HepG2 (cell line): ENCODE results near the gene JMJD6. TPM values are rescaled to one million over a fixed set of nuclear protein-coding genes. Genes with fewer than 3 reads are reported as not detected.

Experiments
- ATAD3A ChIP-seq: sonication (generic); formaldehyde crosslinking; IDR thresholded peaks from 2 replicates; pipeline ENCODE4 v1.4.0; 2020; ENCODE audit warnings: missing genetic modification reagents
- CENPT ChIP-seq: sonication (generic); formaldehyde crosslinking; IDR thresholded peaks from 2 replicates; pipeline ENCODE4 v1.8.0; 2022; ENCODE audit warnings: low read depth, mild to moderate bottlenecking, moderate library complexity, missing genetic modification reagents
- EHMT2 ChIP-seq: fragments of 200-600 bp; sonication (generic); IDR thresholded peaks from 2 replicates; pipeline ENCODE4 v1.7.0; 2017; ENCODE audit warnings: antibody characterized with exemption, low read depth, low read length, borderline replicate concordance
- FOXK1 ChIP-seq: sonication (generic); formaldehyde crosslinking; IDR thresholded peaks from 2 replicates; pipeline ENCODE4 v1.4.0; 2020; ENCODE audit warnings: low read depth, missing genetic modification reagents, borderline replicate concordance
- FOXK2 ChIP-seq: fragments of 450-650 bp; IDR thresholded peaks from 2 replicates; pipeline ENCODE4 v1.6.1; 2016
- HOXD1 ChIP-seq: sonication (generic); formaldehyde crosslinking; IDR thresholded peaks from 2 replicates; pipeline ENCODE4 v1.5.0; 2020; ENCODE audit warnings: missing genetic modification reagents
- MYC ChIP-seq: sonication (generic); formaldehyde crosslinking; IDR thresholded peaks from 2 replicates; pipeline ENCODE4 v1.9.0; 2021; ENCODE audit warnings: missing genetic modification reagents, borderline replicate concordance
- RFX1 ChIP-seq: fragments of 450-650 bp; IDR thresholded peaks from 2 replicates; pipeline ENCODE4 v1.6.1; 2017
- RFX3 ChIP-seq: IDR thresholded peaks from 2 replicates; pipeline ENCODE4 v1.6.1; 2016; ENCODE audit warnings: missing biosample characterization, missing genetic modification reagents
- SAP130 ChIP-seq: IDR thresholded peaks from 2 replicates; pipeline ENCODE4 v1.6.1; 2016; ENCODE audit warnings: low read depth
- ZNF510 ChIP-seq: sonication (generic); formaldehyde crosslinking; IDR thresholded peaks from 2 replicates; pipeline ENCODE4 v1.4.0; 2020; ENCODE audit warnings: low read depth, mild to moderate bottlenecking, missing genetic modification reagents
- ZNF547 ChIP-seq: sonication (generic); formaldehyde crosslinking; IDR thresholded peaks from 2 replicates; pipeline ENCODE4 v1.5.1; 2020; ENCODE audit warnings: mild to moderate bottlenecking, missing genetic modification reagents
- ZNF780A ChIP-seq: sonication (generic); formaldehyde crosslinking; IDR thresholded peaks from 2 replicates; pipeline ENCODE4 v1.8.0; 2022; ENCODE audit warnings: mild to moderate bottlenecking, missing genetic modification reagents, moderate library complexity
- ZSCAN20 ChIP-seq: sonication (generic); formaldehyde crosslinking; IDR thresholded peaks from 2 replicates; pipeline ENCODE4 v1.4.0; 2020; ENCODE audit warnings: missing genetic modification reagents, mild to moderate bottlenecking, borderline replicate concordance
- ZSCAN22 ChIP-seq: sonication (generic); formaldehyde crosslinking; IDR thresholded peaks from 2 replicates; pipeline ENCODE4 v1.4.0; 2020; ENCODE audit warnings: mild to moderate bottlenecking, missing genetic modification reagents
- polyA plus RNA-seq, 8 experiments: library from polyadenylated mRNA; depleted of rRNA in 3 of 8; stranded (reverse) in 7 of 8; unstranded in 1 of 8; fragments of >200 nt; fragmentation: Illumina TruSeq in 4 of 8; extraction: Trizol in 4 of 8; gene quantifications; 2 replicates each; pipeline versions ENCODE4 v1.2.1 to v1.2.3, GENCODE V29; 2011 to 2016; ENCODE audit warnings: low read depth in 4 of 8, missing spikeins in 1 of 8, mixed read lengths in 1 of 8; ENCODE audit not compliant: insufficient read depth in 1 of 8
- total RNA-seq, 5 experiments: library from RNA; depleted of rRNA; stranded (reverse); fragments of >200 nt; fragmentation: Illumina TruSeq; extraction: Trizol; gene quantifications; 2 replicates each; pipeline ENCODE4 v1.2.3, GENCODE V29; 2016; ENCODE audit warnings: low read depth in 1 of 5
- TF ChIP-seq, protein P1 (sequence below): sonication (generic); formaldehyde crosslinking; IDR thresholded peaks from 2 replicates; pipeline ENCODE4 v1.5.1; 2020; ENCODE audit warnings: mild to moderate bottlenecking, moderate library complexity, missing genetic modification reagents
- TF ChIP-seq, protein P2 (sequence below): sonication (generic); formaldehyde crosslinking; IDR thresholded peaks from 2 replicates; pipeline ENCODE4 v1.8.1; 2023; ENCODE audit warnings: missing genetic modification reagents, mild to moderate bottlenecking, borderline replicate concordance
- TF ChIP-seq, protein P3 (sequence below): conservative IDR thresholded peaks from 2 replicates; pipeline ENCODE4 v1.6.1; 2018; ENCODE audit warnings: missing genetic modification reagents
- TF ChIP-seq, protein P4 (sequence below): sonication (generic); formaldehyde crosslinking; IDR thresholded peaks from 2 replicates; pipeline ENCODE4 v1.4.0; 2020; ENCODE audit warnings: low read depth, mild to moderate bottlenecking, missing genetic modification reagents
- TF ChIP-seq, protein P5 (sequence below): sonication (generic); formaldehyde crosslinking; IDR thresholded peaks from 2 replicates; pipeline ENCODE4 v1.5.0; 2020; ENCODE audit warnings: missing genetic modification reagents
- TF ChIP-seq, protein P6 (sequence below): sonication (generic); formaldehyde crosslinking; IDR thresholded peaks from 2 replicates; pipeline ENCODE4; 2020; ENCODE audit warnings: missing genetic modification reagents, mild to moderate bottlenecking, borderline replicate concordance
- TF ChIP-seq, protein P7 (sequence below): sonication (generic); formaldehyde crosslinking; IDR thresholded peaks from 2 replicates; pipeline ENCODE4 v1.8.1; 2023; ENCODE audit warnings: mild to moderate bottlenecking, missing genetic modification reagents

JMJD6 gene
- total and polyA plus RNA-seq, 2 of the 13 experiments (the other 11 are each of a cell fraction or from before 2014, with no cell fraction given): 33.6 to 41.0 TPM

DNA sequence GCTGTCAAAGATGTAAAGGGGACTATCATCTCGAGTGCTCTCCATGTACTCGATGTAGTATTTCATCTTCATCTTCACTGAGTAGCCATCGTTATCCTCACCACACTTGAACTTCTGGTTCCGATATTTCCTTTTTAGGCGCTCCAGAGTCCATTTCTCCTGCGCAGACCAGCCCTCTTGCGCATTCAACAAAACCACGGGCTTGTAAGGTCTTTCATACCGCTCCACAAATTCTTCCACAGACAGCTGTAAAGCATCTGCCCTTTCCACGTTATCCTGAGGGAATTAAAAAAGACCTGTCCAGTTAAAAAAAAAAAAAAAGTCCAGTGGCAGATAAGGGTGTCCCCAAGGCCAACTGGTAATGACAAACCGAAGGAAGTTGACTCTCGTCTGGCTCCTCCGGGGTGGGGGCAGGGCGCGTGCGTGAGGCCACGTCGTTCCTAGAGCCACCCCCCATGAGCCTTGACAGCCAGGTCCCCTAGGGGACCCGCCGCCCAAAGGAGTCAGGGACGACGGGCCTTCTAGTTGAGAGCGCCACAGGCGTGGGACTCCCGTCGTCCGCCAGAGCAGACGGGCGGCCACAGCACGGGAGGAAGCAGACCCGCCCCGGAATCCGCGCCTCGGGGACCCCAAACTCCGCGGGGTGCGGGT is 701 bp downstream of the JMJD6 start (continued):
- TF ChIP-seq FOXK2 (no peak), CENPT (no peak), ZNF510 (CRISPR knock-in tag) (no peak), ZNF547 (CRISPR knock-in tag) (no peak), SAP130 (CRISPR knock-in tag) (no peak; the same call in 1 of the 2 replicates), RFX1 (no peak), EHMT2 (no peak), RFX3 (CRISPR knock-in tag) (no peak), HOXD1 (CRISPR knock-in tag) (no peak), ATAD3A (no peak), MYC (CRISPR knock-in tag) (no peak; the same call in 1 of the 2 replicates), FOXK1 (no peak), ZSCAN20 (CRISPR knock-in tag) (no peak), ZSCAN22 (no peak), ZNF780A (CRISPR knock-in tag) (no peak)
- TF ChIP-seq, protein P1, sequence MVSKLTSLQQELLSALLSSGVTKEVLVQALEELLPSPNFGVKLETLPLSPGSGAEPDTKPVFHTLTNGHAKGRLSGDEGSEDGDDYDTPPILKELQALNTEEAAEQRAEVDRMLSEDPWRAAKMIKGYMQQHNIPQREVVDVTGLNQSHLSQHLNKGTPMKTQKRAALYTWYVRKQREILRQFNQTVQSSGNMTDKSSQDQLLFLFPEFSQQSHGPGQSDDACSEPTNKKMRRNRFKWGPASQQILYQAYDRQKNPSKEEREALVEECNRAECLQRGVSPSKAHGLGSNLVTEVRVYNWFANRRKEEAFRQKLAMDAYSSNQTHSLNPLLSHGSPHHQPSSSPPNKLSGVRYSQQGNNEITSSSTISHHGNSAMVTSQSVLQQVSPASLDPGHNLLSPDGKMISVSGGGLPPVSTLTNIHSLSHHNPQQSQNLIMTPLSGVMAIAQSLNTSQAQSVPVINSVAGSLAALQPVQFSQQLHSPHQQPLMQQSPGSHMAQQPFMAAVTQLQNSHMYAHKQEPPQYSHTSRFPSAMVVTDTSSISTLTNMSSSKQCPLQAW (CRISPR knock-in tag): peak; percentile 59
- TF ChIP-seq, protein P2, sequence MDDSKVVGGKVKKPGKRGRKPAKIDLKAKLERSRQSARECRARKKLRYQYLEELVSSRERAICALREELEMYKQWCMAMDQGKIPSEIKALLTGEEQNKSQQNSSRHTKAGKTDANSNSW (CRISPR knock-in tag): no peak; the same call in 1 of the 2 replicates
- TF ChIP-seq, protein P3, sequence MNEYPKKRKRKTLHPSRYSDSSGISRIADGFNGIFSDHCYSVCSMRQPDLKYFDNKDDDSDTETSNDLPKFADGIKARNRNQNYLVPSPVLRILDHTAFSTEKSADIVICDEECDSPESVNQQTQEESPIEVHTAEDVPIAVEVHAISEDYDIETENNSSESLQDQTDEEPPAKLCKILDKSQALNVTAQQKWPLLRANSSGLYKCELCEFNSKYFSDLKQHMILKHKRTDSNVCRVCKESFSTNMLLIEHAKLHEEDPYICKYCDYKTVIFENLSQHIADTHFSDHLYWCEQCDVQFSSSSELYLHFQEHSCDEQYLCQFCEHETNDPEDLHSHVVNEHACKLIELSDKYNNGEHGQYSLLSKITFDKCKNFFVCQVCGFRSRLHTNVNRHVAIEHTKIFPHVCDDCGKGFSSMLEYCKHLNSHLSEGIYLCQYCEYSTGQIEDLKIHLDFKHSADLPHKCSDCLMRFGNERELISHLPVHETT (CRISPR knock-in tag): no peak
- TF ChIP-seq, protein P4, sequence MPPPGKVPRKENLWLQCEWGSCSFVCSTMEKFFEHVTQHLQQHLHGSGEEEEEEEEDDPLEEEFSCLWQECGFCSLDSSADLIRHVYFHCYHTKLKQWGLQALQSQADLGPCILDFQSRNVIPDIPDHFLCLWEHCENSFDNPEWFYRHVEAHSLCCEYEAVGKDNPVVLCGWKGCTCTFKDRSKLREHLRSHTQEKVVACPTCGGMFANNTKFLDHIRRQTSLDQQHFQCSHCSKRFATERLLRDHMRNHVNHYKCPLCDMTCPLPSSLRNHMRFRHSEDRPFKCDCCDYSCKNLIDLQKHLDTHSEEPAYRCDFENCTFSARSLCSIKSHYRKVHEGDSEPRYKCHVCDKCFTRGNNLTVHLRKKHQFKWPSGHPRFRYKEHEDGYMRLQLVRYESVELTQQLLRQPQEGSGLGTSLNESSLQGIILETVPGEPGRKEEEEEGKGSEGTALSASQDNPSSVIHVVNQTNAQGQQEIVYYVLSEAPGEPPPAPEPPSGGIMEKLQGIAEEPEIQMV (CRISPR knock-in tag): no peak
- TF ChIP-seq, protein P5, sequence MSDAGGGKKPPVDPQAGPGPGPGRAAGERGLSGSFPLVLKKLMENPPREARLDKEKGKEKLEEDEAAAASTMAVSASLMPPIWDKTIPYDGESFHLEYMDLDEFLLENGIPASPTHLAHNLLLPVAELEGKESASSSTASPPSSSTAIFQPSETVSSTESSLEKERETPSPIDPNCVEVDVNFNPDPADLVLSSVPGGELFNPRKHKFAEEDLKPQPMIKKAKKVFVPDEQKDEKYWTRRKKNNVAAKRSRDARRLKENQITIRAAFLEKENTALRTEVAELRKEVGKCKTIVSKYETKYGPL: no peak
- TF ChIP-seq, protein P6, sequence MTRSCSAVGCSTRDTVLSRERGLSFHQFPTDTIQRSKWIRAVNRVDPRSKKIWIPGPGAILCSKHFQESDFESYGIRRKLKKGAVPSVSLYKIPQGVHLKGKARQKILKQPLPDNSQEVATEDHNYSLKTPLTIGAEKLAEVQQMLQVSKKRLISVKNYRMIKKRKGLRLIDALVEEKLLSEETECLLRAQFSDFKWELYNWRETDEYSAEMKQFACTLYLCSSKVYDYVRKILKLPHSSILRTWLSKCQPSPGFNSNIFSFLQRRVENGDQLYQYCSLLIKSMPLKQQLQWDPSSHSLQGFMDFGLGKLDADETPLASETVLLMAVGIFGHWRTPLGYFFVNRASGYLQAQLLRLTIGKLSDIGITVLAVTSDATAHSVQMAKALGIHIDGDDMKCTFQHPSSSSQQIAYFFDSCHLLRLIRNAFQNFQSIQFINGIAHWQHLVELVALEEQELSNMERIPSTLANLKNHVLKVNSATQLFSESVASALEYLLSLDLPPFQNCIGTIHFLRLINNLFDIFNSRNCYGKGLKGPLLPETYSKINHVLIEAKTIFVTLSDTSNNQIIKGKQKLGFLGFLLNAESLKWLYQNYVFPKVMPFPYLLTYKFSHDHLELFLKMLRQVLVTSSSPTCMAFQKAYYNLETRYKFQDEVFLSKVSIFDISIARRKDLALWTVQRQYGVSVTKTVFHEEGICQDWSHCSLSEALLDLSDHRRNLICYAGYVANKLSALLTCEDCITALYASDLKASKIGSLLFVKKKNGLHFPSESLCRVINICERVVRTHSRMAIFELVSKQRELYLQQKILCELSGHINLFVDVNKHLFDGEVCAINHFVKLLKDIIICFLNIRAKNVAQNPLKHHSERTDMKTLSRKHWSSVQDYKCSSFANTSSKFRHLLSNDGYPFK (CRISPR knock-in tag): peak; percentile 18; the same call in 1 of the 2 replicates
- TF ChIP-seq, protein P7, sequence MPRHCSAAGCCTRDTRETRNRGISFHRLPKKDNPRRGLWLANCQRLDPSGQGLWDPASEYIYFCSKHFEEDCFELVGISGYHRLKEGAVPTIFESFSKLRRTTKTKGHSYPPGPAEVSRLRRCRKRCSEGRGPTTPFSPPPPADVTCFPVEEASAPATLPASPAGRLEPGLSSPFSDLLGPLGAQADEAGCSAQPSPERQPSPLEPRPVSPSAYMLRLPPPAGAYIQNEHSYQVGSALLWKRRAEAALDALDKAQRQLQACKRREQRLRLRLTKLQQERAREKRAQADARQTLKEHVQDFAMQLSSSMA (CRISPR knock-in tag): no peak
